GM13976 (cell line): ENCODE data around the gene CRYGN.

ENCODE experiments used
- DNase-seq: peaks from one replicate; pipeline ENCODE4 v3.0.0; 2012; ENCODE audit warnings: low spot score
- CTCF ChIP-seq: IDR thresholded peaks from 2 replicates; pipeline ENCODE4 v1.5.1; 2012; ENCODE audit warnings: borderline replicate concordance, mild to moderate bottlenecking; ENCODE audit not compliant: insufficient read depth; ENCODE audit errors: extremely low read depth, missing control alignments, control extremely low read depth
- in situ Hi-C: fragments of 300-500 bp; cut with MboI; formaldehyde crosslinking; loops from one replicate; pipeline ENCODE4 v1.12.0; 2022; ENCODE audit warnings: low sequenced_read_pairs, mixed read lengths, inconsistent platforms; ENCODE audit not compliant: unreplicated experiment

The CRYGN gene

GRCh38 chr7:151408498-151408838, 31.5 kb downstream of the CRYGN start:
- no peak for TF ChIP-seq CTCF
- DNase-seq, result no peak
- in situ Hi-C loops, result no loop called here

- no peak for DNase-seq
- no peak for TF ChIP-seq CTCF
- in situ Hi-C loops, result no loop called here
Observed at GRCh38 chr7:151406886-151407583, 32.9 kb downstream of the CRYGN start.

- no peak for TF ChIP-seq CTCF
- DNase-seq, result no peak
- in situ Hi-C loops, result no loop called here
Observed at GRCh38 chr7:151406051-151406875, 33.7 kb downstream of the CRYGN start.

GRCh38 chr7:151405588-151405987, 34.4 kb downstream of the CRYGN start:
- DNase-seq, result no peak
- no peak for TF ChIP-seq CTCF
- in situ Hi-C loops, result no loop called here

GRCh38 chr7:151405056-151405455, 34.9 kb downstream of the CRYGN start:
- no peak for DNase-seq
- TF ChIP-seq CTCF, result no peak
- in situ Hi-C loops, result no loop called here

- TF ChIP-seq CTCF, result no peak
- no peak for DNase-seq
- in situ Hi-C loops, result no loop called here
Observed at GRCh38 chr7:151404216-151405011, 35.5 kb downstream of the CRYGN start.
